Stimulated activated CD4-positive, alpha-beta T cell treated with anti-CD3 and anti-CD28 coated beads, Interleukin-15, amount 100 ng/mL, for 1 hour (primary cell): Measurements from ENCODE around the gene CLCA2.

Experiments
- DNase-seq, 2 donors: peaks; one replicate each; pipeline ENCODE4 v3.0.0-alpha.2; 2020; ENCODE audit warnings: low read depth in 1 of 2, low spot score in 1 of 2

The CLCA2 gene

GRCh38 chr1:86429835-86430234 is 5.9 kb downstream of the CLCA2 start:
- no peak for DNase-seq

GRCh38 chr1:86430376-86430775 is 6.4 kb downstream of the CLCA2 start:
- DNase-seq, result no peak

- no peak for DNase-seq
Measured at GRCh38 chr1:86434059-86434458, 10.1 kb downstream of the CLCA2 start.

- no peak for DNase-seq
Measured at GRCh38 chr1:86435327-86435726, 11.4 kb downstream of the CLCA2 start.

GRCh38 chr1:86436041-86436440 is 12.1 kb downstream of the CLCA2 start:
- DNase-seq, result no peak

- no peak for DNase-seq
Measured at GRCh38 chr1:86441581-86441980, 17.6 kb downstream of the CLCA2 start.

GRCh38 chr1:86441997-86442396 is 18.0 kb downstream of the CLCA2 start:
- no peak for DNase-seq

GRCh38 chr1:86445919-86446318 is 21.9 kb downstream of the CLCA2 start:
- no peak for DNase-seq

GRCh38 chr1:86447198-86447790 is 23.3 kb downstream of the CLCA2 start:
- DNase-seq, result no peak

- DNase-seq, result no peak
Measured at GRCh38 chr1:86448670-86449069, 24.7 kb downstream of the CLCA2 start.

- DNase-seq, result no peak
Measured at GRCh38 chr1:86449103-86449502, 25.1 kb downstream of the CLCA2 start.

- DNase-seq, result no peak
Measured at GRCh38 chr1:86450847-86451246, 26.9 kb downstream of the CLCA2 start.

- DNase-seq, result no peak
Measured at GRCh38 chr1:86453664-86454063, 29.7 kb downstream of the CLCA2 start.

- no peak for DNase-seq
Measured at GRCh38 chr1:86455073-86455472, 31.1 kb downstream of the CLCA2 start.

GRCh38 chr1:86460998-86461397 is 37.0 kb downstream of the CLCA2 start:
- DNase-seq, result no peak

- DNase-seq, result no peak
Measured at GRCh38 chr1:86461482-86461881, 37.5 kb downstream of the CLCA2 start.

GRCh38 chr1:86464819-86465218 is 40.8 kb downstream of the CLCA2 start:
- no peak for DNase-seq

GRCh38 chr1:86466109-86466844 is 42.3 kb downstream of the CLCA2 start:
- no peak for DNase-seq

GRCh38 chr1:86466986-86467385 is 43.0 kb downstream of the CLCA2 start:
- DNase-seq, result no peak

GRCh38 chr1:86468501-86468977 is 44.6 kb downstream of the CLCA2 start, which contains the start of gene CLCA1:
Gene CLCA1 (plus strand): TSS chr1:86468927. CDS start chr1:86468972, 45 bp downstream.
- no peak for DNase-seq

GRCh38 chr1:86470859-86471258 is 46.9 kb downstream of the CLCA2 start:
- DNase-seq, result no peak

GRCh38 chr1:86471291-86471690 is 47.3 kb downstream of the CLCA2 start:
- no peak for DNase-seq

GRCh38 chr1:86472152-86472551 is 48.2 kb downstream of the CLCA2 start:
- DNase-seq, result no peak
